GM19099 (cell line): ENCODE data around the gene SPEF1.

Experiments used
- POLR2A ChIP-seq: IDR thresholded peaks from 3 replicates; pipeline ENCODE4 v1.6.1; 2011; ENCODE audit warnings: low read depth; ENCODE audit not compliant: insufficient read length; ENCODE audit errors: extremely low read depth

Gene SPEF1

GRCh38 chr20:3765171-3765882 is 15.9 kb downstream of the SPEF1 start:
- TF ChIP-seq POLR2A = no peak

DNA sequence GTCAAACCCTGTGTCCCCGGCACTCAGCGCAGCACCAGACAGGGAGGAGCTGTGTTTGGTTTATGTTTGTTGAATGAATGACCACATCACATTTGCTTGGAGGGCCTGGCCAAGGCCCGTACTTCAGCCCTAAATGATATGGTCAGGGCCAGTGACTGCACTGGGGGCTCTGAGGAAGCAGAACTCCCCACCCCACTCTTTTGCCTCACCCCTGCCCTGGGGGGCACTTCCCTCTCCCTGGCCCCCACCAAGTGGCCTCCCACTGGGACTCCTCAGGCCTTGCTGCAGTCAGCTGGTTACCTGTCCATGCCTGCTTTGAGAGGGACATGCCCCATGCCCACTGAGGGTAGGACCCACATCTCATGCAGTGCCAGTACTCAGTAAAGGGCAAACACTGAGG is 16.6 kb downstream of the SPEF1 start:
- no peak for TF ChIP-seq POLR2A

DNA sequence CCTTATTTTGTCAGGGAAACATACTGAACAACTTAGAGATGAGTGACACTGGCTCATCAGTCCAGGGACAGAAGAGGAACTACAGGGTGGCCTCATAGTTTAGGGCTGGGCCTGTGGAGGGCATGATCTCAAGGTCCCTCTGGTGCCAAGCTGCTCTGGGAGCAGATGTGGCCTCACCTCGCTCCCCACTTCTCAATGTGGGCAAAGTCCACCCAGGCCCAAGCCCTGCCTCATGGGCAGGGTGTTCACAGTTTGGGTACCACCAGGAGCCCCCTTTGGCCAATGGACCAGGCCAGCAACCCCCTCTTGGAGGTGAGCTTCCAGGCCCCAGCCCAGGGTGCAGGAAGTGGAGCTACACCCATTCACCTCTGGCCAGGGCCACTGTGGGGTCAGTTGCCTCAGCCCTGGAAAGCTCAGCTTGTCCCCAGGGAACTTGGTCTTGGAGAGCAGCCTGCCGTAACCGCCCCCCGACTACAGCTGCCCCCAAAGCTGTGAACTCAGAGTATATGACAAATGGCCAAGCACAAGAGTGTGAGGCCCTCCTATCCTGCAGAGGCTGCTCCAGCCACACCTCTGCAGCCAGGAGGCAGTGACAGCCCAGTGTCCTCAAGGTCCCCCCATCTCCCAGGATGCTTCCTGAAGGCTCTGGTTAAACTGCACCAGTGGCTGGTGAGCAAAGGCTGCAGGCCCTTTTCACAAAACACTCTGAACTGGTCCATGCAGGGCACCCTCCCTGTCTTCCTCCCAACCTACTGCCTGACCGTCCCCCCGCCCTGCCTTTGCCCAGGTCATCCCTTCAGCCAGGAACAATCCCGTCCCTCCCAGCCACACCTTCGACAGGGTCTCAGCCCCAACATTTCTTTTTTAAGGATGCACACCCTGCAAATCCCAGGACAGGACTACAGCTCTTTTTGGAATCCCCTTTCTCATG is 17.3 kb downstream of the SPEF1 start:
- TF ChIP-seq POLR2A = no peak

DNA sequence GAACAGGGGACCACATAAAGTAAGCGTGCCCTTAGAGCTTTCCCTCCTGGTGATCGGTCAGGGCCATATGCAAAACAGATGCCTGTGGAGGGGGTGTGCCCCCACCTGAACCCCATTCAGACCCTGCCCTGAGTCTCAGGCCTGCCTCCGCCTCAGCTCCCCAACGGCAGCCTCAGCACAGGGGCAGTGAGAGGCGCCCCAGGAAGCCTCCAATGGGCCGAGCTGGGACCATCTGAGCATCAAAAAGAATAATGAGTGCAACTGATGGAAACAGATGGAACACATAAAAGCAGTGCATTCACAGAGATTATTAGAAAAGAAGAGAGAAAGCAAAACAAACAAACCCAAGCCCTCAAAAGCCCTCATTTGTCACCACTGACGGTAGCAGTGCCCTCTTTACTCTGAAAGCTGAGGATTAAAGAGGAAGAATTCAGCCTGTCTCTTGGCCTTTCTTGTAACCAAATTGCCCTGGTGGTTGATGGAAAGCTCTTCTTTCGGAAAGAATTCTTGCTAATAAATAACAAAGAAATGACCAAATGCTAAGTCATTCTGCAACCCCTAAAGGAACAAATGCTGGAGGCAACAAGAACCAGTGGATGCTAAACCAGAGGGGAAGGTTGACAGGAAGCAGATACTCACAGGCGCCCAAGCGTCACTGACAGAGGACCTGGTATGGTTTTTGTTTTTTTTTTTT is 20.4 kb downstream of the SPEF1 start:
- no peak for TF ChIP-seq POLR2A

DNA sequence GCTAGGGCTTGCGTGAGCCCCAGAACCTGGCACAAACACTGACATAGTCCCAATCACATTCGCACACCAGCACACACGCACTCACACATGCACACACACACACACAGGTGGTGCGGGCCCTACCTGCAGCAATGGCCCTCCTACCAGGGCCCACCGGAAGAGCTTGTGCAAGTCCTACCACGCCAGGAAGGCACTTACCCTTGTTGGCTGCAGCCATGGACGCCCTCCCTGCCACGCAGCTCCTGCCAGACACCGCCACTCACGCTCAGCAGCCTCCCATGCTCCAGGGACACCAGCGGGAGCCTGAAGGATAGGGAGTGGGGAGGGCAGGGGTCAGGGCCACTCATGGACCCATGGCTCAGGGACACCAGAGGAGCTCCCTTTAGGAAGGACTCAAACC is 21.4 kb downstream of the SPEF1 start:
- no peak for TF ChIP-seq POLR2A

GRCh38 chr20:3759316-3759823 is 21.9 kb downstream of the SPEF1 start:
- no peak for TF ChIP-seq POLR2A

GRCh38 chr20:3758566-3758965 is 22.7 kb downstream of the SPEF1 start:
- no peak for TF ChIP-seq POLR2A

GRCh38 chr20:3757268-3757667 is 24.0 kb downstream of the SPEF1 start:
- no peak for TF ChIP-seq POLR2A

- no peak for TF ChIP-seq POLR2A
These were observed 25.3 kb downstream of the SPEF1 start for GRCh38 chr20:3755814-3756480.

GRCh38 chr20:3755269-3755668 is 26.0 kb downstream of the SPEF1 start:
- TF ChIP-seq POLR2A = no peak

GRCh38 chr20:3754276-3754630 is 27.0 kb downstream of the SPEF1 start:
- no peak for TF ChIP-seq POLR2A

DNA sequence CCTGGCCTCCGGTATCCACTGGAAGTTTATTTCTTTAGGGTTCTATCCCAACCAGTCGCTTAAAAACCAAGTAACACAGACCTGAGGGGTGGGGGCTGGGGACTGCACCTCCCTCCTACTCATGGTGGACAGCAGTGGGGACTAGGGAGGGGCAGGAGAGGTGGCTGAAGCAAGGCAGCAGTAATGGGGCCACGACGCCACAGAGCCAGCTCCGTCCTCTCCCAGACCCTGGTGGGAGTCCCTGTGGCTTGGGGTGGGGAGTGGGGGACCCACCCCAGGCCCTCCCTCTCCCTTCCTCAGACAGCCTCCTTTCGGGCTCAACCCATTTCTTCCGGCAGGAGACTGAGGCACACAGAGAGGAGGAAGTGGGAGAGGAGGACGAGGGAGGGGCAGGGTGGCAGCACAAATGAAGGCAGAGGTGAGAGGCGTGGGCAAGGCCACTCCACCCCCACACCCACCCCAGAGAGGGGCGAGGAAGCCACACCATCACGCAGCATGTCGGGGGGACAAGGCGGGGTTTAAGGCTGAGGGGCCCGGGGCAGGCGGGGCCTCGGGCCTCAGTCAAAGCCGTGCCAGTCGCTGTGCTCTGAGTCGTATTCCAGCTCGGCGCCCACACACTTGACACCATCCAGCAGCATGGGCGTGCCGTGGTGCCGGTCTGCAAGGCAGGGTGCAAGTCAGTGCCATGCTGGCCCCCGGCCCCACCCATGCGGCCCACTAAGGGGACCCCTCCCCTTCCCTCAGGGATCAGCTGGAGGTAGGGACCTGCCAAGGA is 27.6 kb downstream of the SPEF1 start:
- TF ChIP-seq POLR2A = no peak

DNA sequence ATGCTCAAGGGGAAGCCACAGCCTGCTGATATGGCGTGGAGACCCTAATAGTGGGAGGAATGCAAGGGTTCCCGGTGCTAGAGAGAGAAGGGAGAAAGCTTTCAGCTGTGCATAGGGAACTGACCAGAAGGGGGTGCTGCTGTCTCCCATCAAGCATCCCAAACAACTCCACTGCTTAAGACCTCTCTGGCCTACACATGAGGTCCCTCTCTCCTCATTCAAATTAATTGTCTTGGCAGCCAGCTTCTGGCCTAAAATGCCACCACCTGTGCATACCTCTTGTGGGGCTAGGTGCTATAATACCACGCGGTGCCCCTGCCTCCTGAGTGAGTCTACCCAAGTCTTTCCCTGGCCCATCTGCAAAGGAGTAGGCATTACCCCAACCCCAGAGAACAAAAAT is 28.1 kb downstream of the SPEF1 start:
- no peak for TF ChIP-seq POLR2A

DNA sequence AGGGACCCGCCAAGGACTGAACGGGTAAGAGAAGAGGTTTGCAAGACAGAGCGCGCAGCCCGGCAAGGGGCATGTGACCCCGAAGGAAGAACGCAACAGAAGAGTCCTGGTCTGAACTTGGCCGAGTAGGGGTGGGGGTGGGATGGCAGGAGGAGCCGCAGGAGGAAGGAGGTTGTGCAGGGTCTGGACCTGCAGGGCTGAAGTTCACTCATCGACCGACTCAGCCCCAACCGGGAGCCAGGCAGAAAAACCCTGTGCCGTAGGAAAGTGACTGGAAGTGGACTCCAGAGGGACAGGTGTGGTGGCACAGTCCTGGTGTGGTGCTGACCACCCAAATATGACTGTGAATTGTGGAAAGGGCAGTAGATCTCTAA is 28.9 kb downstream of the SPEF1 start:
- TF ChIP-seq POLR2A = no peak

DNA sequence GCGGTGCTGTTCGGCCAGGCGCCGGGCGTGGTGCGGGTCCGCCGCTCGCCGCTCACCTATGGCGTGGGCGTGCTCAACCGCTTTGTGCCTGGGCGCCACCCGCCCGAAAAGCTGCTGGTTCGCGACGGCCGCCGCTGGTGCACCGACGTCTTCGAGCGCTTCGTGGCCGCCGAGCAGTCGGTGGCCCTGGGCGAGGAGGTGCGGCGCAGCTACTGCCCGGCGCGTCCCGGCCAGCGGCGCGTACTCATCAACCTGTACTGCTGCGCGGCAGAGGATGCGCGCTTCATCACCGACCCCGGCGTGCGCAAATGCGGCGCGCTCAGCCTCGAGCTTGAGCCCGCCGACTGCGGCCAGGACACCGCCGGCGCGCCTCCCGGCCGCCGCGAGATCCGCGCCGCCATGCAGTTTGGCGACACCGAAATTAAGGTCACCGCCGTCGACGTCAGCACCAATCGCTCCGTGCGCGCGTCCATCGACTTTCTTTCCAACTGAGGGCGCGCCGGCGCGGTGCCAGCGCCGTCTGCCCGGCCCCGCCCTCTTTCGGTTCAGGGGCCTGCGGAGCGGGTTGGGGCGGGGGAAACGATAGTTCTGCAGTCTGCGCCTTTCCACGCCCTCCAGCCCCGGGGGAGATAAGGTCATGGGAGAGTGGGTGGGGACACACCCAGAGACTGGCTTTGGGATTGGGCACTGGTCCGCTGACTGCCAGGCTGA is 29.4 kb downstream of the SPEF1 start:
- TF ChIP-seq POLR2A = no peak
